Progenitor cell of endocrine pancreas (in vitro differentiated cells): Measurements from ENCODE around the gene SEPTIN14. TPM values are rescaled to one million over a fixed set of nuclear protein-coding genes. Genes with fewer than 3 reads are reported as not detected.

ENCODE experiments used
- total RNA-seq: library from RNA; stranded (reverse); gene quantifications from 2 replicates; pipeline ENCODE4 v1.2.1, GENCODE V29; 2021

SEPTIN14 gene
- total RNA-seq, 1 donor from 2014 or later: 0.07 TPM

Other genes with a start within 250 kb of the SEPTIN14 start
- gene ZNF713, start 24.7 kb upstream of the SEPTIN14 start, total RNA-seq: 12.7 and 14.3 TPM in 2 replicates
- gene MRPS17, start 89.1 kb upstream of the SEPTIN14 start, total RNA-seq: 15.8 and 16.3 TPM in 2 replicates
- 50.3 and 56.3 TPM in 2 replicates for gene NIPSNAP2, start 101.8 kb upstream of the SEPTIN14 start, total RNA-seq
- 36.6 and 39.8 TPM in 2 replicates for gene PSPH, start 188.7 kb upstream of the SEPTIN14 start, total RNA-seq
- gene CCT6A, start 189.0 kb upstream of the SEPTIN14 start, total RNA-seq: 150 and 159 TPM in 2 replicates
- gene SUMF2, start 201.5 kb upstream of the SEPTIN14 start, total RNA-seq: 89.5 and 90.8 TPM in 2 replicates
- gene PHKG1, start 230.2 kb upstream of the SEPTIN14 start, total RNA-seq: 0.27 and 1.2 TPM in 2 replicates
- 137 TPM in 2 replicates for gene CHCHD2, start 243.7 kb upstream of the SEPTIN14 start, total RNA-seq